Thoracic aorta endothelial cell (primary cell): ENCODE measurements around the gene FMN2. TPM values are rescaled to one million over a fixed set of nuclear protein-coding genes. Genes with fewer than 3 reads are reported as not detected.

Experiments used
- small RNA-seq: library from RNA; depleted of rRNA; stranded (forward); fragments of <200 nt; gene quantifications from one replicate; pipeline ENCODE3, GENCODE V24; 2012
- total RNA-seq: library from RNA; depleted of rRNA; stranded (reverse); fragments of >200 nt; gene quantifications from 2 replicates; pipeline ENCODE4 v1.2.3, GENCODE V29; 2012

Gene FMN2
- total RNA-seq = not detected in 2 replicates

DNA sequence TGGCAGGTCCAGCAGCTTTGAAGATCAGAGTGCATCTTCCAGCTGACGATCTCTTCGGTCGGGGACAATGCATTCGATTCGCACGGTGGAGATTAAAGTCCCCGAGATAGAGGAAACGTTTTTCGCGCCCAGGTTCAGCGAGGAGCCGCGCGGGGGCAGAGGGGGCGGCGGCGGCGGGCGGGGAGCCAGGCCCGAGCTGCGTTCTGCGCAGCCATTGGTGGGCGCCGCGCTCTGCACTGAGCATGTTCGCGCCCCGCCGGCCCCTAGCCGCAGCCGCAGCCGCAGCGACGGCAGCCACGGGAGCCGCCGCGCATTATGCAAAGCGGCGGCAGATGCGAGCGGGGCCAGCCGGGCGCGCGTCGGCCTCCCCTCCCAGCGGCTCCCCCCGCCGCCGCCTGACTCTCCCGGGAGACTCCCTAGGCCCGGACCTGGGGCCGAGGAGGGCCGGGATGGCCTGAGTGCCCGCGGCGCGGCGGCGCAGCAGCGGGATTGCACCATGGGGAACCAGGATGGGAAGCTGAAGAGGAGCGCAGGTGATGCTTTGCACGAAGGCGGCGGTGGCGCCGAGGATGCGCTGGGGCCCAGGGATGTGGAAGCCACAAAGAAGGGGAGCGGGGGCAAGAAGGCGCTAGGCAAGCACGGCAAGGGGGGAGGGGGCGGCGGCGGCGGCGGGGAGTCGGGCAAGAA lies at the start of gene FMN2:
TSS of gene FMN2 (plus strand) at position 270 of the 687 bp plus-strand sequence. CDS start at position 497, 227 bp downstream.

Small RNA genes within 50 kb of the gene (small RNA-seq; reads per million reads assigned to genes)
- gene RF00019 = not detected
